B cell (primary cell): Measurements from ENCODE around the gene COL2A1. TPM values are rescaled to one million over a fixed set of nuclear protein-coding genes. Genes with fewer than 3 reads are reported as not detected.

Experiments used
- ATAC-seq: fragments of 200-7000 bp; cut with Tn5 transposase; one replicate; pipeline ENCODE4 v1.10.0; 2021; ENCODE audit warnings: low read depth, mild to moderate bottlenecking, moderate number of reproducible peaks, moderate library complexity
- CTCF ChIA-PET: fragments of 350-600 bp; sonication (Branson Sonifier 250); formaldehyde crosslinking; loops from one replicate; lab custom pipeline; 2021; ENCODE audit warnings: antibody characterized with exemption, inconsistent platforms; lab: Charles Lee
- POLR2A ChIA-PET: fragments of 350-600 bp; sonication (Branson Sonifier 250); formaldehyde crosslinking; loops from one replicate; lab custom pipeline; 2021; ENCODE audit warnings: antibody characterized with exemption; lab: Charles Lee
- DNase-seq: peaks from one replicate; pipeline ENCODE4 v3.0.0; 2013
- H2AFZ ChIP-seq: 2 replicates; pipeline ENCODE4 v1.6.1; 2012; ENCODE audit warnings: mild to moderate bottlenecking, low read depth, low read length; ENCODE audit not compliant: insufficient read depth, poor library complexity, severe bottlenecking
- H3K27ac ChIP-seq, 2 donors: 1 replicate in 1 of 2; 2 replicates in 1 of 2; pipeline ENCODE4 v1.5.1; 2012 to 2013; ENCODE audit warnings: low read length in 2 of 2, mild to moderate bottlenecking in 2 of 2, moderate library complexity in 1 of 2
- H3K27me3 ChIP-seq, 4 experiments: fragments of 200-600 bp in 1 of 4; sonication (generic) in 1 of 4; replicated peaks in 1 of 4; 1 replicate in 2 of 4; 2 replicates in 2 of 4; pipeline versions ENCODE4 v1.6.1 to v1.7.0; 2013 to 2016; ENCODE audit warnings: low read length in 3 of 4, mild to moderate bottlenecking in 2 of 4, mixed read lengths in 1 of 4, moderate library complexity in 1 of 4; ENCODE audit not compliant: insufficient read depth in 4 of 4, control insufficient read depth in 3 of 4; ENCODE audit errors: control extremely low read depth in 1 of 4
- H3K36me3 ChIP-seq, 2 experiments: replicated peaks in 1 of 2; 1 replicate in 1 of 2; 2 replicates in 1 of 2; pipeline versions ENCODE4 v1.6.1 to v1.7.1; 2013; ENCODE audit warnings: low read length in 1 of 2; ENCODE audit not compliant: insufficient read depth in 2 of 2, control insufficient read depth in 1 of 2; ENCODE audit errors: control extremely low read depth in 1 of 2, extremely low read depth in 1 of 2
- H3K4me1 ChIP-seq, 2 donors: fragments of 200-600 bp in 1 of 2; sonication (generic) in 1 of 2; 1 replicate in 1 of 2; 2 replicates in 1 of 2; pipeline versions ENCODE4 v1.5.1 to v1.6.1; 2013 to 2017; ENCODE audit warnings: low read length in 2 of 2; ENCODE audit not compliant: control insufficient read depth in 2 of 2, insufficient read depth in 2 of 2
- H3K4me2 ChIP-seq: replicated peaks from 2 replicates; pipeline ENCODE3; 2012; ENCODE audit warnings: mild to moderate bottlenecking, low read depth, low read length; ENCODE audit not compliant: poor library complexity, severe bottlenecking
- H3K4me3 ChIP-seq, 5 experiments: fragments of 200-600 bp in 1 of 5; sonication (generic) in 1 of 5; 1 replicate in 3 of 5; 2 replicates in 2 of 5; pipeline versions ENCODE4 v1.5.1 to v1.7.0; 2011 to 2016; ENCODE audit warnings: low read length in 4 of 5, mild to moderate bottlenecking in 4 of 5, low read depth in 2 of 5, control low read depth in 1 of 5, moderate library complexity in 1 of 5; ENCODE audit not compliant: insufficient read depth in 1 of 5; ENCODE audit errors: control extremely low read depth in 1 of 5, extremely low read depth in 1 of 5
- H3K79me2 ChIP-seq: fragments of 200-600 bp; sonication (generic); one replicate; pipeline ENCODE4 v1.6.0; 2016; ENCODE audit warnings: low read length; ENCODE audit not compliant: control insufficient read depth, insufficient read depth
- H3K9ac ChIP-seq: fragments of 200-600 bp; sonication (generic); 2 replicates; pipeline ENCODE4 v1.6.1; 2017; ENCODE audit warnings: mild to moderate bottlenecking, low read length, moderate library complexity
- H3K9me3 ChIP-seq, 3 donors: one replicate each; pipeline versions ENCODE4 v1.6.1 to v1.7.1; 2013; ENCODE audit warnings: low read length in 2 of 3; ENCODE audit not compliant: control insufficient read depth in 2 of 3, insufficient read depth in 1 of 3; ENCODE audit errors: control extremely low read depth in 1 of 3
- H4K20me1 ChIP-seq: 2 replicates; pipeline ENCODE4 v1.6.0; 2012; ENCODE audit warnings: mild to moderate bottlenecking, low read length; ENCODE audit not compliant: insufficient read depth, control insufficient read depth, poor library complexity, severe bottlenecking
- H3K27ac Mint-ChIP-seq: one replicate; pipeline ENCODE4 v1.8.0; 2021; ENCODE audit warnings: mixed read lengths
- H3K27me3 Mint-ChIP-seq: one replicate; pipeline ENCODE4 v1.8.0; 2021; ENCODE audit warnings: mixed read lengths
- H3K4me1 Mint-ChIP-seq: one replicate; pipeline ENCODE4 v1.8.0; 2021; ENCODE audit warnings: mixed read lengths
- H3K4me3 Mint-ChIP-seq: one replicate; pipeline ENCODE4 v1.8.0; 2021; ENCODE audit warnings: mixed read lengths
- H3K9me3 Mint-ChIP-seq: one replicate; pipeline ENCODE4 v1.8.0; 2022; ENCODE audit warnings: mixed read lengths; ENCODE audit not compliant: insufficient read depth
- CTCF ChIP-seq: fragments of 200-600 bp; IDR thresholded peaks from one replicate; pipeline ENCODE4 v1.8.0; 2022; ENCODE audit warnings: antibody characterized with exemption, mild to moderate bottlenecking
- EZH2 ChIP-seq: IDR thresholded peaks from 2 replicates; pipeline ENCODE4 v1.6.1; 2012; ENCODE audit warnings: borderline replicate concordance, low read depth, mild to moderate bottlenecking, moderate library complexity, low read length; ENCODE audit not compliant: insufficient read depth, poor library complexity, severe bottlenecking
- WGBS: methylation state at CpG from one replicate; pipeline ENCODE4 v1.1.5; 2013; ENCODE audit warnings: missing lambda C conversion rate; ENCODE audit not compliant: insufficient coverage; 5-methylcytosine and 5-hydroxymethylcytosine counted together
- intact Hi-C: fragments of 100-400 bp; cut with micrococcal nuclease; formaldehyde crosslinking; loops from one replicate; pipeline ENCODE4 v1.10.0; 2022
- polyA plus RNA-seq: library from polyadenylated mRNA; depleted of rRNA; stranded (reverse); fragments of >200 nt; gene quantifications from 2 replicates; pipeline ENCODE4 v1.2.3, GENCODE V29; 2012
- total RNA-seq, 2 donors: library from RNA; stranded (reverse); fragments of 120-200 nt in 1 of 2; gene quantifications; 1 replicate in 1 of 2; 2 replicates in 1 of 2; pipeline versions ENCODE4 v1.2.3 to v1.2.4, GENCODE V29; 2013 to 2022

Gene COL2A1
- total and polyA plus RNA-seq, 2 donors (not counting 1 experiment from before 2014, with no cell fraction given): not detected

GRCh38 chr12:47990351-47991105 lies 13.7 kb downstream of the COL2A1 start:
- TF ChIP-seq EZH2: no peak
- no peak for TF ChIP-seq CTCF
- intact Hi-C loops: loop anchor here (1.0 kb wide), 1 partner anchor 27 kb away; the partner anchor contains the start of gene TMEM106C
- Histone ChIP-seq H3K36me3 (no peaks in the 10 kb centered on the region), H3K27ac (peak overlapping the region in 1 of 2 donors; percentile 40), H3K9ac (no peak overlapping the region), H3K79me2 (no peaks in the 10 kb centered on the region), H2AFZ (peak overlapping the region; percentile 29), H4K20me1 (no peaks in the 10 kb centered on the region), H3K4me3 (no peak overlapping the region), H3K9me3 (peaks cover 0 to 4% (median 0%) of the 10 kb centered on the region in 3 donors), H3K4me1 (peaks cover 27 to 49% of the 10 kb centered on the region in 2 donors), H3K27me3 (peaks cover 0 to 29% (median 9%) of the 10 kb centered on the region in 4 experiments), H3K4me2 (peak overlapping the region; percentile 59)
- DNase-seq (peak; percentile 87), ATAC-seq (peak; percentile 95)
- ChIA-PET CTCF (interaction anchor here (0.9 kb wide), 1 partner anchor 131 kb away, joined by 3 read pairs; no protein-coding TSS in a partner anchor), POLR2A (interaction anchor here (1.3 kb wide), 1 partner anchor 115 kb away, joined by 4 read pairs; the partner anchor contains the start of gene SENP1)
- Mint-ChIP-seq H3K4me3 (peak overlapping the region; percentile 39), H3K27me3 (peaks cover 14% of the 10 kb centered on the region), H3K4me1 (peaks cover 38% of the 10 kb centered on the region), H3K27ac (peak overlapping the region; percentile 74), H3K9me3 (no peaks in the 10 kb centered on the region)
- 29% methylated on average over 4 of the region's 7 CpGs for WGBS
